ENCODE measurements around the gene USP30.
"Not testable (repeated sequence)": the region's sequence is repeated elsewhere in the genome, so short reads cannot be mapped to it uniquely, and the experiment has no call there.

DNA sequence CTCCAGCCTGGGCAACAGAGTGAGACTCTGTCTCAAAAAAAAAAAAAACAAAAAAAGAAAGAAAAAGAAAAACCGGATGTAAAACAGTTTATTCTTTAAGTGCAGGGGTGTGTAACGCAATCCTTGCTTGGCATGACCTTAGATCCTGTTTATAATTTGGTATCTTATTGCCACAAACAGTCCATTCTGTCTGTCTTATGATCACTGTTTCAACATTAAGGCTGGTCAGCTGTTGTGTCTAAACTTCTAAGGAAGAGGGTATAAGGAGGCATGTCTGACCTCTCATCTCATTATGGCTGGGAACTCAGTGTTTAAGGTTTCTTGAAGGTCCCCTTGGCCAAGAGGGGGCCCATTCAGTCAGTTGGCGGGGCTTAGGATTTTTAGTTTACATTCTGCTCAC, 3.7 kb upstream of the USP30 start:
- TF ChIP-seq, protein P1, sequence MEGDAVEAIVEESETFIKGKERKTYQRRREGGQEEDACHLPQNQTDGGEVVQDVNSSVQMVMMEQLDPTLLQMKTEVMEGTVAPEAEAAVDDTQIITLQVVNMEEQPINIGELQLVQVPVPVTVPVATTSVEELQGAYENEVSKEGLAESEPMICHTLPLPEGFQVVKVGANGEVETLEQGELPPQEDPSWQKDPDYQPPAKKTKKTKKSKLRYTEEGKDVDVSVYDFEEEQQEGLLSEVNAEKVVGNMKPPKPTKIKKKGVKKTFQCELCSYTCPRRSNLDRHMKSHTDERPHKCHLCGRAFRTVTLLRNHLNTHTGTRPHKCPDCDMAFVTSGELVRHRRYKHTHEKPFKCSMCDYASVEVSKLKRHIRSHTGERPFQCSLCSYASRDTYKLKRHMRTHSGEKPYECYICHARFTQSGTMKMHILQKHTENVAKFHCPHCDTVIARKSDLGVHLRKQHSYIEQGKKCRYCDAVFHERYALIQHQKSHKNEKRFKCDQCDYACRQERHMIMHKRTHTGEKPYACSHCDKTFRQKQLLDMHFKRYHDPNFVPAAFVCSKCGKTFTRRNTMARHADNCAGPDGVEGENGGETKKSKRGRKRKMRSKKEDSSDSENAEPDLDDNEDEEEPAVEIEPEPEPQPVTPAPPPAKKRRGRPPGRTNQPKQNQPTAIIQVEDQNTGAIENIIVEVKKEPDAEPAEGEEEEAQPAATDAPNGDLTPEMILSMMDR (IDR thresholded peaks at IDR 0.05) = not testable (repeated sequence)
- not testable (repeated sequence) for TF ChIP-seq POLR2A, POLR2AphosphoS5 (IDR thresholded peaks at IDR 0.05)

Data from upper lobe of left lung (tissue), 4 donors.